ENCODE measurements around the gene LIX1.

LIX1 gene

GRCh38 chr5:97163360-97163764 is 21.0 kb upstream of the LIX1 start:
- no peaks in the 10 kb centered on the region for H3K27me3 ChIP-seq (ENCODE audit: control insufficient read depth, insufficient read depth, low read length)
- H3K9ac ChIP-seq = no peak overlapping the region
- no peak overlapping the region for H3K4me3 ChIP-seq (ENCODE audit: low read depth, low read length)
- H3K4me2 ChIP-seq (ENCODE audit: low read length) = no peak overlapping the region
- no peaks in the 10 kb centered on the region for H3K79me2 ChIP-seq
- H3K4me1 ChIP-seq = no peaks in the 10 kb centered on the region
- peak; percentile 53 for TF ChIP-seq CTCF (IDR thresholded peaks at IDR 0.05)
- H3K36me3 ChIP-seq (ENCODE audit: control insufficient read depth, insufficient read depth, low read length) = no peaks in the 10 kb centered on the region
- H2AFZ ChIP-seq = no peak overlapping the region
- H3K27ac ChIP-seq = no peak overlapping the region
- H3K9me3 ChIP-seq (ENCODE audit: control insufficient read depth, low read length) = no peaks in the 10 kb centered on the region

- no peak overlapping the region for H3K27ac ChIP-seq
- TF ChIP-seq CTCF (IDR thresholded peaks at IDR 0.05) = peak; percentile 90
- H3K4me2 ChIP-seq (ENCODE audit: low read length) = no peak overlapping the region
- no peak overlapping the region for H3K4me3 ChIP-seq (ENCODE audit: low read depth, low read length)
- no peak overlapping the region for H3K9ac ChIP-seq
- H3K79me2 ChIP-seq = no peaks in the 10 kb centered on the region
- no peaks in the 10 kb centered on the region for H3K9me3 ChIP-seq (ENCODE audit: control insufficient read depth, low read length)
- no peaks in the 10 kb centered on the region for H3K4me1 ChIP-seq
- H3K27me3 ChIP-seq (ENCODE audit: control insufficient read depth, insufficient read depth, low read length) = no peaks in the 10 kb centered on the region
- H3K36me3 ChIP-seq (ENCODE audit: control insufficient read depth, insufficient read depth, low read length) = no peaks in the 10 kb centered on the region
- no peak overlapping the region for H2AFZ ChIP-seq
Observed at GRCh38 chr5:97162045-97162444, 19.6 kb upstream of the LIX1 start.

- Histone ChIP-seq H3K36me3 (ENCODE audit: control insufficient read depth, insufficient read depth, low read length) (no peaks in the 10 kb centered on the region), H3K4me1 (no peaks in the 10 kb centered on the region), H3K27me3 (ENCODE audit: control insufficient read depth, insufficient read depth, low read length) (no peaks in the 10 kb centered on the region), H3K27ac (no peak overlapping the region), H3K9ac (no peak overlapping the region), H3K79me2 (no peaks in the 10 kb centered on the region), H3K4me3 (ENCODE audit: low read depth, low read length) (no peak overlapping the region), H2AFZ (no peak overlapping the region), H3K9me3 (ENCODE audit: control insufficient read depth, low read length) (no peaks in the 10 kb centered on the region), H3K4me2 (ENCODE audit: low read length) (no peak overlapping the region)
- TF ChIP-seq CTCF (IDR thresholded peaks at IDR 0.05) = no peak
Observed at GRCh38 chr5:97157689-97158088, 15.3 kb upstream of the LIX1 start.

- Histone ChIP-seq H3K9ac (no peak overlapping the region), H3K27me3 (ENCODE audit: control insufficient read depth, insufficient read depth, low read length) (no peaks in the 10 kb centered on the region), H3K4me3 (ENCODE audit: low read depth, low read length) (no peak overlapping the region), H2AFZ (no peak overlapping the region), H3K36me3 (ENCODE audit: control insufficient read depth, insufficient read depth, low read length) (no peaks in the 10 kb centered on the region), H3K9me3 (ENCODE audit: control insufficient read depth, low read length) (no peaks in the 10 kb centered on the region), H3K27ac (no peak overlapping the region), H3K79me2 (no peaks in the 10 kb centered on the region), H3K4me1 (no peaks in the 10 kb centered on the region), H3K4me2 (ENCODE audit: low read length) (no peak overlapping the region)
- TF ChIP-seq CTCF (IDR thresholded peaks at IDR 0.05) = no peak
Observed at GRCh38 chr5:97151370-97151769, 9.0 kb upstream of the LIX1 start.

GRCh38 chr5:97150401-97150800 is 8.0 kb upstream of the LIX1 start:
- no peak overlapping the region for H3K9ac ChIP-seq
- H2AFZ ChIP-seq = no peak overlapping the region
- no peak overlapping the region for H3K27ac ChIP-seq
- no peaks in the 10 kb centered on the region for H3K27me3 ChIP-seq (ENCODE audit: control insufficient read depth, insufficient read depth, low read length)
- no peak overlapping the region for H3K4me2 ChIP-seq (ENCODE audit: low read length)
- TF ChIP-seq CTCF (IDR thresholded peaks at IDR 0.05) = no peak
- H3K9me3 ChIP-seq (ENCODE audit: control insufficient read depth, low read length) = no peaks in the 10 kb centered on the region
- H3K4me3 ChIP-seq (ENCODE audit: low read depth, low read length) = no peak overlapping the region
- H3K4me1 ChIP-seq = no peaks in the 10 kb centered on the region
- no peaks in the 10 kb centered on the region for H3K36me3 ChIP-seq (ENCODE audit: control insufficient read depth, insufficient read depth, low read length)
- no peaks in the 10 kb centered on the region for H3K79me2 ChIP-seq
